ENCODE results near the gene FAHD1. TPM values are rescaled to one million over a fixed set of nuclear protein-coding genes. Genes with fewer than 3 reads are reported as not detected.

Gene FAHD1
- total RNA-seq, 4 donors from 2014 or later = 28.2 to 57.1 (median 49.1) TPM

DNA sequence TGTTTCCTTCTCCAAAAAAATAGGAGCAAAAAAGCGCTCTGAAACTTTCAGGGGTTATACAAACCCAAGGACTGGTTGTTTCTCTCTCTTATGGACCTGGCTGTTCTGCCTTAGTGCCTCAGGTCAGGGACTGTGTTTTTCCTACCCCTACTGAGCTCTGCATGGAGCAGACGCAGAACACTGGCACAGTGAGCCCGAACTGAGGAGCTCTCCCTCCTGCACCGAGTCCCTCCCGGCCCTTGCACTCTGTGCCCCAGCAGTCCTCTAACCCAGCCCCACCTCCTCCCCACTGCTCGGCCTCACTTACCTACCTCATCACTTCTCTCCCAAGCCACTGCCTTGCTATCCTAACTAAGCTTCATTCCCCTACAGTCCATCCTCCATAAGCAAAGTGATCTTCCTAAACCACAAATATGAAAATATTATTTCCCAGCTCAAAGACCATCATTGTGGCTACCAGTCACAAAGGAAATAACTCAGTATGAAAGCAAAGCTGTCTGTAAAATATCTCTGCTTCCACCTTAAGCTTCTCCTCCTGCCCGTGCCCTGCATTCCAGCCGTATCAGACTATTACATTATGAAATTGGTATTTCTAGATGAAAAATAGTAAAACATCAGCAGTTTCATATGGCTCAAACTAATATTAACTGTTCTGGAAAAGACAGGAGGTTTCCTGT is 31.3 kb downstream of the FAHD1 start:
- DNase-seq (no peak), ATAC-seq (no peak)
- H3K27me3 ChIP-seq = peaks cover 25 to 53% (median 44%) of the 10 kb centered on the region in 3 donors
- no peaks in the 10 kb centered on the region for H3K36me3 ChIP-seq
- H3K9me3 ChIP-seq = no peaks in the 10 kb centered on the region
- H3K4me1 ChIP-seq = no peaks in the 10 kb centered on the region
- no peak overlapping the region for H3K4me3 ChIP-seq
- in situ Hi-C loops (cut with MboI; ENCODE audit: low sequenced_read_pairs in 4 of 4) = no loop called here
- TF ChIP-seq POLR2A (IDR thresholded peaks at IDR 0.05) = no peak
- TF ChIP-seq, protein P1, sequence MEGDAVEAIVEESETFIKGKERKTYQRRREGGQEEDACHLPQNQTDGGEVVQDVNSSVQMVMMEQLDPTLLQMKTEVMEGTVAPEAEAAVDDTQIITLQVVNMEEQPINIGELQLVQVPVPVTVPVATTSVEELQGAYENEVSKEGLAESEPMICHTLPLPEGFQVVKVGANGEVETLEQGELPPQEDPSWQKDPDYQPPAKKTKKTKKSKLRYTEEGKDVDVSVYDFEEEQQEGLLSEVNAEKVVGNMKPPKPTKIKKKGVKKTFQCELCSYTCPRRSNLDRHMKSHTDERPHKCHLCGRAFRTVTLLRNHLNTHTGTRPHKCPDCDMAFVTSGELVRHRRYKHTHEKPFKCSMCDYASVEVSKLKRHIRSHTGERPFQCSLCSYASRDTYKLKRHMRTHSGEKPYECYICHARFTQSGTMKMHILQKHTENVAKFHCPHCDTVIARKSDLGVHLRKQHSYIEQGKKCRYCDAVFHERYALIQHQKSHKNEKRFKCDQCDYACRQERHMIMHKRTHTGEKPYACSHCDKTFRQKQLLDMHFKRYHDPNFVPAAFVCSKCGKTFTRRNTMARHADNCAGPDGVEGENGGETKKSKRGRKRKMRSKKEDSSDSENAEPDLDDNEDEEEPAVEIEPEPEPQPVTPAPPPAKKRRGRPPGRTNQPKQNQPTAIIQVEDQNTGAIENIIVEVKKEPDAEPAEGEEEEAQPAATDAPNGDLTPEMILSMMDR (IDR thresholded peaks at IDR 0.05 in 4 of 5, conservative IDR thresholded peaks at IDR 0.05 in 1 of 5) = no peak
- no peak overlapping the region for H3K27ac ChIP-seq
- intact Hi-C loops (cut with DNase I; ENCODE audit: low total_unique reads) = no loop called here

DNA sequence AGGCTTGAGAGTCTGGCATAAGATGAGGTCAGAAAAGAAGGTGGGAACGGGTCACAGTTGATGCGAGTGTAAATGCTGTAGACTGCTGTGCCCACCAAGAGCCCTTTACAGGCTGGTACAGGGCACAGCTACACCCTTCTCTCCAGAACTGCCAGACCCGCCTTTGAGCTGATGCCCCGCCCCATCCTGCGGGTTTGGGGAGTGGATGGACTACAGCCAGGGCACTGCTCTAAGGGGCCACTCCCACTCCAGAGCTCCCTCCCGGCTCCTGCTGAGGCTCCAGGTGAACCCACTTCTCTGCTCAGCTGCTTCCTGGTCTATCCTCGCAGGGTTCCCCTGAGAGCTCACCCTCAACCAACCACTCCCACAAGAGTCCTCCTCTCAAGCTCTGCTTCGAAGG is 32.6 kb downstream of the FAHD1 start:
- Histone ChIP-seq H3K4me1 (peaks cover 0 to 4% of the 10 kb centered on the region in 2 donors), H3K27ac (no peak overlapping the region), H3K9me3 (no peaks in the 10 kb centered on the region), H3K36me3 (no peaks in the 10 kb centered on the region), H3K27me3 (peaks cover 25 to 50% (median 42%) of the 10 kb centered on the region in 3 donors), H3K4me3 (no peak overlapping the region)
- intact Hi-C loops (cut with DNase I; ENCODE audit: low total_unique reads) = no loop called here
- TF ChIP-seq, protein P1 (IDR thresholded peaks at IDR 0.05 in 4 of 5, conservative IDR thresholded peaks at IDR 0.05 in 1 of 5) = no peak
- DNase-seq = no peak
- in situ Hi-C loops (cut with MboI; ENCODE audit: low sequenced_read_pairs in 4 of 4) = loop anchor here in 1 of 4 donors (5.0 kb wide), 1 partner anchor 68 kb away; no protein-coding TSS in a partner anchor
- ATAC-seq = no peak

DNA sequence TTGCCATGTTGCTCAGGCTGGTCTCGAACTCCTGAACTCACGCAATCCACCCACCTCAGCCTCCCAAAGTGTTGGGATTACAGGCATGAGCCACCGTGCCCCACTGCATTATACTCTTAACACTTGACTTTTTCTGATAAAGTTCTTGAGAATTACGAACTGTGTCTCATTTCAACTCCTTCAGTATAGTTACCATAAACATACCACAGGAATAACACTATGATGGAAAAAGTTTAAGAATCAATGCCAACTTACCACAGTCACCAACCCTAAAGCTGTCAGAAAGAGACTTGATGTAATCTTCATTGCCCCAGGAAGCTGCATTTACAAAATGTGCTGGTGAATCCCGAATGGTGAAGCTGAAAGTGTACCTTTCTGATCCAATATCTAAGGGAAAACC is 34.7 kb downstream of the FAHD1 start:
- H3K27me3 ChIP-seq = peaks cover 30 to 50% (median 46%) of the 10 kb centered on the region in 3 donors
- in situ Hi-C loops (cut with MboI; ENCODE audit: low sequenced_read_pairs in 4 of 4) = loop anchor here in 1 of 4 donors (5.0 kb wide), 1 partner anchor 66 kb away; no protein-coding TSS in a partner anchor

DNA sequence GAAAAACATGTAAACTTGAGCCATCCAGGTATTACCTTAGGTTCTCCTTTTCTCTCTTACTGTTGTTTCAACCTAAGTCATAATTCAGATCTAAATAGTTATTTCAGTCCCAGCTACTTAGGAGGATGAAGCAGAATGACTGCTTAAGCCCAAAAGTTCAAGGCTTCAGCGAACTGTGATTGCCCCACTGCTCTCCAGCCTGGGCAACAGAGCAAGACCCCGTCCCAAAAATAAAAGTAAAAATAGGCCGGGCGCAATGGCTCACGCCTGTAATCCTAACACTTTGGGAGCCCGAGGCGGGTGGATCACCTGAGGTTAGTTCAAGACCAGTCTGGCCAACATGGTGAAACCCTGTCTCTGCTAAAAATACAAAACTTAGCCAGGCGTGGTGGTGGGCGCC is 35.4 kb downstream of the FAHD1 start:
- H3K27me3 ChIP-seq = peaks cover 24 to 44% (median 41%) of the 10 kb centered on the region in 3 donors
- no peaks in the 10 kb centered on the region for H3K36me3 ChIP-seq
- DNase-seq = no peak
- H3K4me1 ChIP-seq = peaks cover 0 to 4% of the 10 kb centered on the region in 2 donors
- ATAC-seq = no peak
- no peaks in the 10 kb centered on the region for H3K9me3 ChIP-seq
- intact Hi-C loops (cut with DNase I; ENCODE audit: low total_unique reads) = no loop called here
- H3K4me3 ChIP-seq = no peak overlapping the region
- H3K27ac ChIP-seq = no peak overlapping the region
- TF ChIP-seq, protein P1 (IDR thresholded peaks at IDR 0.05 in 4 of 5, conservative IDR thresholded peaks at IDR 0.05 in 1 of 5) = no peak
- TF ChIP-seq POLR2A (IDR thresholded peaks at IDR 0.05) = no peak
- in situ Hi-C loops (cut with MboI; ENCODE audit: low sequenced_read_pairs in 4 of 4) = loop anchor here in 1 of 4 donors (5.0 kb wide), 1 partner anchor 65 kb away; no protein-coding TSS in a partner anchor

More for the DNA sequence above, 34.7 kb downstream of the FAHD1 start:
- Histone ChIP-seq H3K36me3 (no peaks in the 10 kb centered on the region), H3K9me3 (no peaks in the 10 kb centered on the region), H3K4me3 (no peak overlapping the region), H3K4me1 (peaks cover 0 to 4% of the 10 kb centered on the region in 2 donors), H3K27ac (no peak overlapping the region)
- intact Hi-C loops (cut with DNase I; ENCODE audit: low total_unique reads) = no loop called here
- DNase-seq (no peak), ATAC-seq (no peak)
- TF ChIP-seq, protein P1 (IDR thresholded peaks at IDR 0.05 in 4 of 5, conservative IDR thresholded peaks at IDR 0.05 in 1 of 5) = no peak
- TF ChIP-seq POLR2A (IDR thresholded peaks at IDR 0.05) = no peak
